ENCODE results near the gene CYP2A6.

Gene CYP2A6

DNA sequence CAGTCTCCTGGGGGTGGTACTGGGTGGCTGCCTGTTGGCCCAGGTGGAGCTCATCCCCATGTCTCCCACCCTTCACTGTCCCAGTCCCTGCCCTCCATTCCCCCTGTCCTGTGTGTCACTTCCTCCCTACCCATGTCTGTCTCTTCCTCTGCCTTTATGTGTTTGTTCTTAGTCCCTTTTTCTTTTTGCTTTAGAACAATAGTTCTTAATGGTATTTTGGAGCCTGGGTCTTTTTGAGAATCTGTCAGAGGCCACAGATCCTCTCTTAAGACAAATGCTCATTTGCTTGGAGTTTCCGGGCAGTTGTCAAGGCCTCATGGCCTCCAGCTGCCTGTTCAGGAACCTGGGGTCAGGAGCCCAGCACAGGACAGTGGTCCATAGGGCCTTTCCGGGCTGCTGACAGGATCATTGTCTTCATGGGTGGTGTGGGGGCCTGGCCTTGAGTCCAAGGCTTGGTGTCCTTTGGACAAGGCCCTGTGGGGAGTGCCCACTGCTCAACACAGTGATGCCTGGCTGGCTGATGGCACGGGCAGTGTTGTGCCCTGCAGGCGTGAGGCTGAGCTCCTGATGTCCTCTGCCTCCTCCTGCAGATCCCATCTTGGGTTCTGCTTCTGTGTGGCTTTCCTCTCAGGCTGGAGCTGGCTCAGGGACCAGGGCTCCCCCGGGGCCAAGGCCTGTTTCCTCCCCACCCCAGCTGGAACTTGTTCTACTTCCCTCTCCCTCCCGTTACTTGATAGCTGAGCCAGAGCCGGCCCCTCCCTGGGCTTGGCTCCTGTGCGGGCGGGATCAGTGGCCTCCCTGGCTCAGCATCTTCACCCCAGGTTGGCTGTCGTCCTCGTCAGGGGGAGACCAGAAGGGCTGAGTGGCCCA is 47.7 kb downstream of the CYP2A6 start:
- DNase-seq (ENCODE audit: low read depth) = peak; percentile 30

DNA sequence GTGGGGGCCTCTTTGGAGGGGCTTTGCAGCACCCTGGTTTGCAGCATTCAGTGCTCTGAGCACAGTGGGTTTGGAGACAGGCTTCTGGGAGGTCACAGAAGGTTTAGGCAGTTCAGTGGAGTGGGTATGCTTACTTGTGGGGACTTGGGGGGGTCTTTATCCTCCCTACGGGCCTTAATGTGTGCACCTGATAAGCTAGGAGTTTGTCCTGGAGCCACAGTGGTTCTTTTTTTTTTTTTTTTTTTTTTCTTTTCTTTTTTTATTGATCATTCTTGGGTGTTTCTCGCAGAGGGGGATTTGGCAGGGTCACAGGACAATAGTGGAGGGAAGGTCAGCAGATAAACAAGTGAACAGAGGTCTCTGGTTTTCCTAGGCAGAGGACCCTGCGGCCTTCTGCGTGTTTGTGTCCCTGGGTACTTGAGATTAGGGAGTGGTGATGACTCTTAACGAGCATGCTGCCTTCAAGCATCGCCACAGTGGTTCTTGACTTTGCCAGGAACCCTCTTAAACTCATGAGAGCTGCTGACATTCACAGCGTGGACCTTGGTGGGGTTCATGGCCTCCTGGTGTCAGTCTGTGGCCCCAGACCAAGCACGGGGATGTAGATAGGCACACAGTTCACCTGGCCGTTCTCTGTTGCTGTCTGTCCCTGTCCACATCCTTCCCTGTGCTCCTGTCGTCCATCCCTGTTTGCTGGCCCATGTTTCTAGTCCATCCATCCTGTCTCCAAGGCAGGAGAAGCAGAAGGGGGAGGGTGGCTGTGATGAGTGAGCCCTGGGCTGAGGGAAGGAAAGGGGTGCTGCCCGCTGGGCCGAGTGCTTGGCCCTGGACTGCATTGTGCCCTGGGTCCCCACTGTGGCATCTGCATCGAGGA is 48.6 kb downstream of the CYP2A6 start:
- no peak for DNase-seq (ENCODE audit: low read depth)

DNA sequence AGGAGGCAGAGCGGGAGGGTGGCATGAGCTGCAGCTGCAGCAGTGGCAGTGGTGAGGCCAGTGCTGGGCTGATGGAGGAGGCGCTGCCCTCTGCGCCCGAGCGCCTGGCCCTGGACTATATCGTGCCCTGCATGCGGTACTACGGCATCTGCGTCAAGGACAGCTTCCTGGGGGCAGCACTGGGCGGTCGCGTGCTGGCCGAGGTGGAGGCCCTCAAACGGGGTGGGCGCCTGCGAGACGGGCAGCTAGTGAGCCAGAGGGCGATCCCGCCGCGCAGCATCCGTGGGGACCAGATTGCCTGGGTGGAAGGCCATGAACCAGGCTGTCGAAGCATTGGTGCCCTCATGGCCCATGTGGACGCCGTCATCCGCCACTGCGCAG is 49.3 kb downstream of the CYP2A6 start:
- no peak for DNase-seq (ENCODE audit: low read depth)

GRCh38 chr19:40800339-40800996 is 49.8 kb downstream of the CYP2A6 start:
- DNase-seq (ENCODE audit: low read depth) = no peak

DNA sequence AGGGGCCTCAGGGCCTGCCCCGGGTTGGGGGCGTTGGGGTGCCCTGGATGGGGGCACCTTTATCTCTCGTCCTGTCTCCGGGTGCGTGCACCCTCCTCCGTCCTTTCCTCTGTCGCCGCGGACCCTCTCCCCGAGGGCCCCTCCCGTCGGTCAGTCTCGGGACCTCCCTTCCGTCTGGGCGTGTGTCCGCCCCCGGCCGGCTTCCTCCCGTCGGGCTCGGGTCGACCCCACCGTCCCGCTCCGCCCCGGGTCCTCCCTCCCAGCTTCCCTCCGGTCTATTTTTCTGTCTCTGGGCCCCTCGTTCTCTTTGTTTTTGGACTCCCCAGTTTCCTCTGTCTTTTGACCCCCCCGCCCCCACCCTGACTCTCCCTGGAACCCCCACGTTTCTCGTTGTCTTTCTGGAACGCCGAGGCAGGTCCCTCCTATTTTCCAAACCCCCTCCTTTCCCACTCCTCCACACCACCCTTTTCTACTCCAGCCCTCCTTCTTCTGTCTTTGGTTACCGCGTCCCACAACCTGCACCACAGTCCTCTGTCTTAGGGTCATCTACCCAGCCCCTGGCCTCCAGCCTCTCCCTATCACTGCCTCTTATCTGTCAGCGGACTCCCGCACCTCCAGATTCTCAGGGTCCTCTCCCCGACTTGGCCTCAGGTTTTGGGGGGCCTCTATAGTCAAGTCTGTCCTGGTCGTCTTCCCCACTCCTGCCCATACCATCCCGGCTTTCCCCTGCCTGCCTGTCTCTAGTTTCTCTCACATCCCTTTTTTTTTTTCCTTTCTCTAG is 50.5 kb downstream of the CYP2A6 start:
- no peak for DNase-seq (ENCODE audit: low read depth)

GRCh38 chr19:40798683-40799557 is 51.3 kb downstream of the CYP2A6 start, which contains the start of gene EGLN2:
Gene EGLN2, plus strand, starts transcription at chr19:40799191. Its CDS starts 1,382 bp downstream, at chr19:40800573.
- peak; percentile 100 for DNase-seq (ENCODE audit: low read depth)

GRCh38 chr19:40797963-40798682 is 52.1 kb downstream of the CYP2A6 start:
- DNase-seq (ENCODE audit: low read depth) = peak; percentile 72

DNA sequence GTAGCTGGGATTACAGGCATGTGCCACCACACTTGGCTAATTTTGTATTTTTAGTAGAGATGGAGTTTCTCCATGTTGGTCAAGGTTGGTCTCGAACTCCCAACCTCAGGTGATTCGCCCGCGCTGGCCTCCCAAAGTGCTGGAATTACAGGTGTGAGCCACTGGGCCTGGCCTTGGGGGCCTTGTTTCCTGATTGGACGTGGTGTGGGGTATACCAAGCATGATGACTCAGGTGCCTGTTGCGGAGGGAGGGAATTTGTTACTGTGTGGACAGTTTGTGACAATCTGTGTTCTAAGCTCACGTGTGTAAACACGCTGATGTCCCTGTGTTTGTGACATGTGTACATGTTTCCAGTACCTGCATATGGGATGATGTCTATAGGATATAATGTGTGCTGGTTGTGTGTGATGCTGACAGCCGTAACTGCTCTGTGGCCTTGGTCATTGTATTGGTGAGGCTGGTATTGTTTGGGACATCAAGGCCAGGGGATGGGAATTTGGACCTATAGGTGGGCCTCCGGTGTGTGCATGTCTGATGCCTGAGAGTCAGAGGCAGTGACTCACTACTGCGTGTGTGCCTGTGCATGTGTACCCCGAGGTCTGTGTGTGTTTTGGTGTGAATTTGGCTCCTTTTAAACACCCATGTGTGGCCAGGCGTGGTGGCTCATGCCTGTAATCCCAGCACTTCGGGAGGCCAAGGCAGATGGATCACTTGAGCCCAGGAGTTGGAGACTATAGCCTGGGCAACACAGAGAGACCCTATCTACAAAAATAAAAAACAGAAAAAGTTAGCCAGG is 52.9 kb downstream of the CYP2A6 start:
- DNase-seq (ENCODE audit: low read depth) = no peak

All from fibroblast of gingiva (primary cell).